ENCODE results near the gene CEMIP.
A peak's percentile ranks its signal among the peaks of the same experiment; 100 is the strongest.

The CEMIP gene

DNA sequence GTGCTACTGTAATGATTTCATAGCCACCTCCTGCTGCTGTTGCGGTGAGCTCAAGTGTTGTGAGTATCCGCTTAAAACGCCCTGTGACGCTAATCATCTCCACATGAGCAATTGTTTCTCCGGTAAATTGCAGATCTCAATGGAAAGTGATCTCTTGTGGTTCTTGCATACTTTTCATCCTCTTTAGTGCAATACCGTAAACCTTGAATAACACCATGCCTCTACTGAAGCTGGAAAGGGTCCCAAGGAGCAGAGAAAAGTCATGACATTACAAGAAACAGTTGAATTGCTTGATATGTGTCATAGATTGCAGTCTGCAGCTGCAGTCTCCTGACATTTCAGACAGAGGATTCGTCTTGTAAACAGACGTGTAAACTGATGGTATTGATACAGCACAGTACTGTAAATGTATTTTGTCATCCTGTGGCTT, 6.0 kb upstream of the CEMIP start:
- H3K36me3 ChIP-seq = no peaks in the 10 kb centered on the region
- H4K20me1 ChIP-seq = no peaks in the 10 kb centered on the region; the same call in 1 of the 2 replicates
- no peak overlapping the region for H3K9ac ChIP-seq
- H3K27ac ChIP-seq = no peak overlapping the region
- H3K27me3 ChIP-seq = peaks cover 16% of the 10 kb centered on the region
- no peak overlapping the region for H3K4me2 ChIP-seq
- no peaks in the 10 kb centered on the region for H3K4me1 ChIP-seq
- H3K9me3 ChIP-seq = no peaks in the 10 kb centered on the region
- TF ChIP-seq Cebpa-rat (IDR thresholded peaks at IDR 0.05) = no peak
- H3K4me3 ChIP-seq = no peak overlapping the region

GRCh38 chr15:80773792-80774352, 5.3 kb upstream of the CEMIP start:
- Histone ChIP-seq H3K4me3 (no peak overlapping the region), H3K27me3 (peaks cover 23% of the 10 kb centered on the region), H3K9me3 (0 out of 2 replicates have a peak, but pooled peaks cover 1% of the 10 kb centered on the region), H3K4me2 (no peak overlapping the region), H3K36me3 (no peaks in the 10 kb centered on the region), H3K9ac (no peak overlapping the region), H3K4me1 (no peaks in the 10 kb centered on the region), H3K27ac (no peak overlapping the region), H4K20me1 (peaks cover 4% of the 10 kb centered on the region; the same call in 1 of the 2 replicates)
- TF ChIP-seq Cebpa-rat (IDR thresholded peaks at IDR 0.05) = no peak

- no peak for TF ChIP-seq Cebpa-rat (IDR thresholded peaks at IDR 0.05)
- Histone ChIP-seq H3K4me3 (no peak overlapping the region), H3K9ac (no peak overlapping the region), H3K9me3 (peaks cover 8% of the 10 kb centered on the region; the same call in 1 of the 2 replicates), H3K36me3 (no peaks in the 10 kb centered on the region), H3K4me1 (0 out of 2 replicates have a peak, but pooled peaks cover 2% of the 10 kb centered on the region), H4K20me1 (peaks cover 10% of the 10 kb centered on the region; the same call in 1 of the 2 replicates), H3K27me3 (peaks cover 29% of the 10 kb centered on the region), H3K4me2 (no peak overlapping the region), H3K27ac (no peak overlapping the region)
Observed at GRCh38 chr15:80774486-80774885, 4.7 kb upstream of the CEMIP start.

DNA sequence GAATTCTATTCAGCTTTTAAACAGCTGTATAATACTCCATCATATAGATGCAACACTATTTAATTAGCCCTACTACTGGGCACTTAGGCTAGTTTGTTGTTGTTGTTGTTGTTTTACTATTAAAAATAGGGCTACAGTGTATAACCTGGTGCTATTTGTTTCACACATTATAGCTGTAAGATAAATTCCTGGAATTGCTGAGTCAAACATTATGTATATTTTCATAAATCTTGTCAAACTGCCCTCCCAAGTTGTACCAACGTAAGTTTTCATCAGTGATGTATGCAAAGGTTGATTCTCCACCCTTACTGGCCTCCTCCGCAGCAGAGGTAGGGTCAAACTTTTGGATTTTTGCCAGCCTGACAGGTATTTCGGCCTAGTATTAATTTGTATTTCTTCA, 3.8 kb upstream of the CEMIP start:
- no peak overlapping the region for H3K4me2 ChIP-seq
- H3K36me3 ChIP-seq = no peaks in the 10 kb centered on the region
- TF ChIP-seq Cebpa-rat (IDR thresholded peaks at IDR 0.05) = no peak
- H3K9me3 ChIP-seq = peaks cover 11% of the 10 kb centered on the region; the same call in 1 of the 2 replicates
- no peak overlapping the region for H3K27ac ChIP-seq
- H3K9ac ChIP-seq = no peak overlapping the region
- peaks cover 19% of the 10 kb centered on the region; the same call in 1 of the 2 replicates for H4K20me1 ChIP-seq
- peaks cover 38% of the 10 kb centered on the region for H3K27me3 ChIP-seq
- no peak overlapping the region for H3K4me3 ChIP-seq
- peaks cover 11% of the 10 kb centered on the region; the same call in 1 of the 2 replicates for H3K4me1 ChIP-seq

DNA sequence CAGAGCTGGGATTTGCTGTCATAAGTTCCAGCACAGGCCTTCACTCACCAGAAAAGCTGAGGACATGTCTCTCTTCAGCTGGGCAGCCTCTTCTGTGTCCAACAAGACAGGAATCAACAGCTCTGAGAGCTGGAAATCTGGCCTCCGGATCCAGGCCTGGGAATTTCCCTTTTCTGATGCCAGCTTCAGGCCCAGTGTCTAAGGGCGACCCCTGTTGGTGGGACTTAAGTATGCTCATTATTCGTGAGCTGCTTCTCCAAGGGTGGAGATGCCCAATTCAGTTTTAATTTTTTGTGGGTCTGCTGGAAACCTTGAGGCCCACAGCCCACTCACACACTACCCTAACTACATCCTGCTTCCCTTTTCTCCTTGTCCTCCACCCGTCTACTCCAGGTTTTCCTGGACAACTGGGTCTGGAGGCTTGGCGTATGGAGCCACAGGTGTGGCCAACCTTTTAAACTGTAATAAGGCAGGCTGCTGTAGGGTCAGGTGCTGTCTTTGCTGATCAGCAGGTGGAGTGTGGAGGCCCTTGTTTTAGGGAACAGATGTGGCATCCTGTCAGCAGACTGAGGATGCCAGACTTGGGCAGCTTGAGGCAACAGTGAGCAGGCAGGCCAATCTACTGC, 2.6 kb upstream of the CEMIP start:
- H3K36me3 ChIP-seq = no peaks in the 10 kb centered on the region
- no peak overlapping the region; the same call in 1 of the 2 replicates for H3K4me2 ChIP-seq
- H4K20me1 ChIP-seq = peaks cover 20% of the 10 kb centered on the region; the same call in 1 of the 2 replicates
- peaks cover 11% of the 10 kb centered on the region; the same call in 1 of the 2 replicates for H3K9me3 ChIP-seq
- no peak overlapping the region for H3K27ac ChIP-seq
- no peak overlapping the region for H3K9ac ChIP-seq
- peaks cover 17% of the 10 kb centered on the region; the same call in 1 of the 2 replicates for H3K4me1 ChIP-seq
- TF ChIP-seq Cebpa-rat (IDR thresholded peaks at IDR 0.05) = no peak
- H3K27me3 ChIP-seq = peaks cover 50% of the 10 kb centered on the region
- no peak overlapping the region for H3K4me3 ChIP-seq

DNA sequence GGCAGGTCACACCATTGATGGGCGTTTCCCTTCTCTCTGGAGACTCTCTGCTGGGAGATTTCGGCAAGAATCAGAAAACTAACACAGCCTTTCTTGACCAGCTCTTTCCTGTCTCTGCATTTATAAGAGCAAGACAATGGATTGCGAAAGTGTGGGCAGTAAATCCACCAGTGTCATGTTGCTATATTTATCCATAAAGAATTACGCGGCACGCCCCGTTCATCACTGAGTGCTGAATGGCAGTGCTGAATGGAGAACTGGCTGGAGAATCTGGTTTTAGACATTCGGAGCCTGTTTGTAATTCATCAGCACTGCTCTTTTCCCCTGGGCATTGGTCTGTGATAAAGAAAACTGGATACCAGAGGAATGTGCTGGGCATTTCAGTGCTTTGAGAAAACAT, 2.0 kb upstream of the CEMIP start:
- no peak overlapping the region for H3K27ac ChIP-seq
- peaks cover 11% of the 10 kb centered on the region; the same call in 1 of the 2 replicates for H3K9me3 ChIP-seq
- no peak overlapping the region for H3K4me3 ChIP-seq
- peaks cover 56% of the 10 kb centered on the region for H3K27me3 ChIP-seq
- peaks cover 17% of the 10 kb centered on the region; the same call in 1 of the 2 replicates for H3K4me1 ChIP-seq
- H3K4me2 ChIP-seq = no peak overlapping the region; the same call in 1 of the 2 replicates
- H4K20me1 ChIP-seq = peaks cover 20% of the 10 kb centered on the region; the same call in 1 of the 2 replicates
- no peak overlapping the region for H3K9ac ChIP-seq
- no peaks in the 10 kb centered on the region for H3K36me3 ChIP-seq
- no peak for TF ChIP-seq Cebpa-rat (IDR thresholded peaks at IDR 0.05)

DNA sequence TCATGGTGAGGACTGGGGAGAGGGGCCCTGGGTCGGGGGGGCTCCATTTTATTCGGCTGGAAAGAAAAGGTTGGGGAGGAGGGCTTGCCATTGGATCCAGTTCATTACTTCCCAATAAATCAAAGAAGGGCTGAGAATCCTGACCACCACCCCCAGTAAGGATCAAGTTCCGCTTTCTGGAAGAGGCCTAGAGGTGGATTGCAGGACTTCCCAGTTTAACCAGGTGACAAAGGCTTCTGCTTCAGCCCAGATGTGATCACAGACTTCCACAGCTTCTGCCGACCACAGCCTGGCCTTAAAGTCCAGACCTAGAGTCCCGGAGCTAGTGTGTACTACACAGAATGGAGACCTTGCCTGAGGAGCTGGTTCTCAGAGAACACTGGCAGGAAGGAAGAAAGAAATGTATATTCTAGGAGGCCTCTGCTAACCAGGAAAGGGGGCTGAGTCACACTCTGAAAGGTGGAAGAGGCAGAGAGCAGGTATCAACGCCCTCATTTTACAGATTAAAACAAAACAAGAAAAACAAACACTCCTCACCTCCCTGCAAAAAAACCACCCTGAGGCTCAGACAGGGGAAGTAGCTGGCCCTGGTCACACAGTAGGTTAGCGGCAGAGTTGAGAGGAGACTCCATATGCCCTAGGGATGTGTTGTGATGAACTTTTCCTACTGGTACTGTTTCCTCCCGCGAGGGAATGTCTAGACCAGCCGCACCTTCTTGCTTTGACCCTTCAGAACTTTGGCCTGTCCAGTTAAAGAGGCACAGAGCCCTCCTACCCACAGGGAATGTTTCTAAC, 1.1 kb upstream of the CEMIP start:
- Histone ChIP-seq H3K36me3 (no peaks in the 10 kb centered on the region), H4K20me1 (peaks cover 20% of the 10 kb centered on the region; the same call in 1 of the 2 replicates), H3K4me2 (no peak overlapping the region), H3K27me3 (peaks cover 64% of the 10 kb centered on the region), H3K27ac (no peak overlapping the region), H3K9ac (no peak overlapping the region), H3K4me1 (peaks cover 17% of the 10 kb centered on the region; the same call in 1 of the 2 replicates), H3K4me3 (no peak overlapping the region), H3K9me3 (peaks cover 11% of the 10 kb centered on the region; the same call in 1 of the 2 replicates)
- TF ChIP-seq Cebpa-rat (IDR thresholded peaks at IDR 0.05) = no peak

DNA sequence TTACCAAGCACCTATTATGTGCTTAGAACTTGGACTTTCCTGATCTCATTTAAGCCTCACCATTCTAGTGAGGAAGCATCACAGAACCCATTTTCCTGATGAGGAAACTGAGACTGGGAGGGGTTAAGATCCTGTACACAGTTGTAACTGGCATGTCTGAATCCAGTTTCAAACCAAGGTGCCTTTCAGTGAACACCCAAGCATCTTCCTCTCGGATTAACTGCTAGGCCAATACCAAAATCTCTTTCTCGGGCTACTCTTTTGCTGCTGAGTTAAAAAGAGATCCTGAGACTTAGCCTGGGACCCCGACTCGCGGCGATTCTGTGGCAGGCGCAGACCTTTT, 578 bp upstream of the CEMIP start:
- Histone ChIP-seq H3K4me2 (no peak overlapping the region), H3K9me3 (peaks cover 11% of the 10 kb centered on the region; the same call in 1 of the 2 replicates), H3K9ac (no peak overlapping the region), H3K4me3 (no peak overlapping the region), H3K36me3 (no peaks in the 10 kb centered on the region), H3K27me3 (peaks cover 65% of the 10 kb centered on the region), H4K20me1 (peaks cover 20% of the 10 kb centered on the region; the same call in 1 of the 2 replicates), H3K27ac (no peak overlapping the region), H3K4me1 (peaks cover 17% of the 10 kb centered on the region; the same call in 1 of the 2 replicates)
- no peak for TF ChIP-seq Cebpa-rat (IDR thresholded peaks at IDR 0.05)

GRCh38 chr15:80779658-80780415, 667 bp downstream of the CEMIP start:
- peaks cover 17% of the 10 kb centered on the region; the same call in 1 of the 2 replicates for H3K4me1 ChIP-seq
- H3K9me3 ChIP-seq = peaks cover 11% of the 10 kb centered on the region; the same call in 1 of the 2 replicates
- H3K36me3 ChIP-seq = no peaks in the 10 kb centered on the region
- no peak overlapping the region for H3K27ac ChIP-seq
- peak overlapping the region; percentile 52 for H3K4me3 ChIP-seq
- H3K9ac ChIP-seq = no peak overlapping the region
- peaks cover 20% of the 10 kb centered on the region; the same call in 1 of the 2 replicates for H4K20me1 ChIP-seq
- no peak for TF ChIP-seq Cebpa-rat (IDR thresholded peaks at IDR 0.05)
- H3K4me2 ChIP-seq = peak overlapping the region; percentile 74
- peaks cover 65% of the 10 kb centered on the region for H3K27me3 ChIP-seq
